HG03565 (cell line): Measurements from ENCODE around the gene FHOD3.

Source experiments
- ATAC-seq: cut with Tn5 transposase; IDR thresholded peaks from one replicate; pipeline ENCODE4 v1.9.1; 2021; ENCODE audit warnings: mild to moderate bottlenecking, moderate library complexity; ENCODE audit not compliant: unreplicated experiment

The FHOD3 gene

DNA sequence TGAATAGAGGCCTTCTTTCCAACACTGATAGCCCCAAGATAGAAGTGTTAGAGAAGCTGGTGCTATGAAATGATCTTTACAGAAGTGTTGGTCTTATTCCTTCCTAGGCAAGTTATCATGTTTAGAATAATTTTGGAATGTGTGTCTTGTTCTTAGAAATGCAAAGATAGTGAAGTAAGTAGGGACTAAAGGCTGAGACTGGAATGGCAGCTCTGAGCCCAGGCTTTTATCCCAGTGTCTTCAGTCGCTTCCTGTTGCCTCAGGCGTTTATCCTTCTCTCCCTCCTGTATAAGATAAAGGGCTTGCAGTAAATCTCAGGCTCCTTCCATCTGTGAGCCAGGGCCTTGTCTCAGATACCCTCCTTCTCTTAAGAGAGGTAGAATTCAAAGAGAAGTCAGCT lies 313.1 kb downstream of the FHOD3 start:
- ATAC-seq: no peak

DNA sequence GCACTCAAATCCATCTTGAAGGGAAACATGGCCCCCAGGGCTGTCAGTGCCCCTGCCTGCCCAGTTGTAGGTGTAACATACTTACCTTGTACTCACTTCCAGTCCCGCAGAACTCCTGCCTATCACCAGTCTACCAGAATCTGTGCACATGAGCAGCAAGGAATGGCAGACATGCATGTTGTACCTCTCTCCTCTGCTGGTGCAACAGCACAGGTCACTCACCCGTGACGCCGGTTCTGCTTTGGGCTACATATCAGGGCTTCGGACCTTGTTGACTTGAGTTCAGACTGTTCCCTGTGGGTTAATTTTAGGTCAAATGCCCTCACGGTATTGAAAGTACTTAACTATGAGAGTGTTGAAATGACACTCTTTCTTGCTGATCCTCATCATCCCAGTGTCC lies 315.6 kb downstream of the FHOD3 start:
- no peak for ATAC-seq

DNA sequence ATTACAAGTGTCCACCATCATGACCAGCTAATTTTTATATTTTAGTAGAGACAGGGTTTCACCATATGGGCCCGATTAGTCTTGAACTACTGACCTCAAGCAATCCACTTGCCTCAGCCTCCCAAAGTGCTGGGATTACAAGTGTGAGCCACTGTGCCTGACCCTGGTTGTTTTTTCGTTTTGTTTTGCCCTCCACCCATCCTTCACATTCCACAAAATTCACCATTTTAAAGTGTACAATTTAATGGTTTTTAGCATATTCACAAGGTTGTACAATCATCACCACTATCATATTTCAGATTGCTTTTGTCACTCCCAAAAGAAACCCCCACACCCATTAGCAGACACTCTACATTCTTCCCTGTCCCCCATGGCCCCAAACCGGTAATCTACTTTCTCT lies 316.3 kb downstream of the FHOD3 start:
- no peak for ATAC-seq

GRCh38 chr18:36620788-36621187 lies 323.3 kb downstream of the FHOD3 start:
- ATAC-seq: no peak

GRCh38 chr18:36622610-36623009 lies 325.1 kb downstream of the FHOD3 start:
- no peak for ATAC-seq

DNA sequence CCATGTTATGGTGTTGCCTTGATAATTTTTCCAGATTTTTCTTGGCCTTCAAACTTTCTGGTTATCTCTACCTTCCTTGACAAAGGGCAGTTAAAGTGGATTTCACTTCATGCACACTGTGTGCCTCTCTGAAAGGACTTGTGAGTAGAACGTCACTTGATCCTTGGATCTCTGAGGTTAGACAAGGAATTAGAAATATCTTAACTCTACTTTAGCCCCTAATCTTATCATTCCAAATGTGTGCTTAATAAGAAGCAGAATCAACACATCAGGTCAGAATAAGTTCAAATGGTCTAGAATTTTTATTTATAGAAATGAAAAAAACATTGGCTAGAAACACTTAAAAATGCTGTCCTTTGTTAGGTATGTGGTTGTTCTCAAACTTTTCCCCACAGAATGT lies 325.6 kb downstream of the FHOD3 start:
- ATAC-seq: no peak

GRCh38 chr18:36623681-36624190 lies 326.2 kb downstream of the FHOD3 start:
- no peak for ATAC-seq

- ATAC-seq: no peak
Observed at GRCh38 chr18:36624451-36625167, 327.1 kb downstream of the FHOD3 start.

DNA sequence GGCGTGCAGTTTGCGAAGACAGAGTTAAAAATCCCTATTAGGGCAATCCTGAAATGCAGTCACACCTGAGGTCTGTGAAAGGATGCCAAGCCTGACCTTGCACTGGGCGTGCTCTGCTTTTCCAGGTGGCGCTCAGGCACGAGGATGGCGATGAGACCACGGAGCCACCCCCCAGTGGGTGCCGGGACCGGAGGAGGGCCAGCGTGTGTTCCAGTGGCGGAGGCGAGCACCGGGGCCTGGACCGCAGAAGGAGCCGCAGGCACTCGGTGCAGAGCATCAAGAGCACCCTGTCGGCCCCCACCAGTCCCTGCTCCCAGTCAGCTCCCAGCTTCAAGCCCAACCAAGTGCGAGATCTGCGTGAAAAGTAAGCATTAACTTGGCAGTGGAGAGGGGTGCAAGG lies 327.9 kb downstream of the FHOD3 start:
- ATAC-seq: no peak

GRCh38 chr18:36627637-36628036 lies 330.1 kb downstream of the FHOD3 start:
- ATAC-seq: no peak

DNA sequence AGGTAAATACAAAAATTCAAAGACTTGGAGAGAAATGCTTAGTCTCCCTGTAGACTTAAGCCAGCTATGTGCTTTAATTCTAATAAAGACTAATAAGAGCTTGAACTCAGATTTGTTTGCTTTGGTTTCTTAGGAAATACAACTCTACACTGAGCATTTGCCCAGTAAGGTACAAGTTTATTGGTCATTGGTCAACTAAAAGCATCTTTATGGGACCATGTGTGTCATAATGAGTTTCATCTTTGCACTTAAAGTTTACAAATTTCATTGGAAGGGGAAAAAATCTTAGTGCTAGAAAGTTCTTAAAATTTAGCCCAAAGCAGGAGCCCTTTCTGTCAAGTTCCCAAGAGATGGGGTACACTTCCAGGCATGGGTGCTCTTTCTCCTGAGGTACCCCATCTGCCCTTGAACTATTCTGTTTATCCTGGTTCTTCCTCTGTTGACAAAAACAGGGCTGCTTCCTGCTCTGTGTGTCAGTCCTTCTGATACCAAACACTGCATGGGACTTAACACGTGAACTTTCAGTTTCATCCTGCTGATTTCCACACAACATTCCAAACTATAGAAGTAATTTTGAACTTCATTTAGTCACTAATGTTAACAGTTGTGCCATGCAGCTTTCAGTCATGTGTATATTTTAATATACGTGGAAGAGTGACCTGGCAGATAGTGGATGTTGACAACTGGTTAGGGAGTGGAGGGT lies 331.1 kb downstream of the FHOD3 start:
- no peak for ATAC-seq

- no peak for ATAC-seq
Observed at GRCh38 chr18:36629138-36629530, 331.6 kb downstream of the FHOD3 start.

DNA sequence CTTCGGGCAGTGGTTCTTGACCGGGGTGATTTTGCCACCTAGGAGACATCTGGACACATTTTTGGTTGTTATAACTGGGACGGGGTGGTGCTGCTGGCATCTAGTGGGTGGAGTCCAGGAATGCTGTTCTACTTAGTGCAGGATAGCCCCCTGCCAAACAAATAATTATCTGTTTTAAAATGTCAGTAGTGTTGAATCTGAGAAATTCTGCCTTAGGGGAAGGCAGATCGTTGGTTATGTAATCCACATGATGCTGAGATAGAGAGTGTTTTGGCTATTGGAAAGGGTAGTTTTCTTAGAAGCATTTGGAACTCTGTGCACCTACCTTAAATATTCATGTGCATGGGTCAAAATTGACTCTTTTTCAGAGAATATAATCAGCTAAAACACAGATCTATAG lies 332.3 kb downstream of the FHOD3 start:
- ATAC-seq: no peak

GRCh38 chr18:36630917-36631316 lies 333.4 kb downstream of the FHOD3 start:
- ATAC-seq: no peak

DNA sequence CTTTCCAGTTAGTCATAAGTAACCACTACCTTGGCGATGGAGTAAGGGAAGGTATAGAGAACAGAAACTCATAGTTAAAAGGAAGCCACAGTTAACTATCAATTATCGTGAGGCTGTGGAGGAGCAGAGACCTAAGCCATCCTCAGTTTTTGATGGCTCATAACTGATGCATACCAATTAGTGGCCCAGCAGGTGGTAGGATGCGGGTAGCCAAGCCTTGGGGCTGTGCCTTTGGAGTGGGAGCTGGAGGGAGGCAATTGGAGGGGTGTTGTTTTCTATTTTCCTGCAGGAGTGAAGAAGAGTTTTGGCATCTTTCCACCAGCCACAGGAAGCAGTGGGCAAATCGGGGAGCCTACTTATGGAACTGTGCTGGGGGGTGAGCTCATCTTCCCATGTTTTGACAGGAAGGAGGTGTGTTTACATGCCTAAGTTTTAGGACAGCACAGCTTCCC lies 336.5 kb downstream of the FHOD3 start:
- ATAC-seq: peak; percentile 21

- ATAC-seq: no peak
Observed at GRCh38 chr18:36634573-36635216, 337.2 kb downstream of the FHOD3 start.

- peak; percentile 25 for ATAC-seq
Observed at GRCh38 chr18:36635414-36636096, 338.0 kb downstream of the FHOD3 start.

- ATAC-seq: peak; percentile 25
Observed at GRCh38 chr18:36636237-36636817, 338.8 kb downstream of the FHOD3 start.

GRCh38 chr18:36638224-36638623 lies 340.7 kb downstream of the FHOD3 start:
- peak; percentile 93 for ATAC-seq

DNA sequence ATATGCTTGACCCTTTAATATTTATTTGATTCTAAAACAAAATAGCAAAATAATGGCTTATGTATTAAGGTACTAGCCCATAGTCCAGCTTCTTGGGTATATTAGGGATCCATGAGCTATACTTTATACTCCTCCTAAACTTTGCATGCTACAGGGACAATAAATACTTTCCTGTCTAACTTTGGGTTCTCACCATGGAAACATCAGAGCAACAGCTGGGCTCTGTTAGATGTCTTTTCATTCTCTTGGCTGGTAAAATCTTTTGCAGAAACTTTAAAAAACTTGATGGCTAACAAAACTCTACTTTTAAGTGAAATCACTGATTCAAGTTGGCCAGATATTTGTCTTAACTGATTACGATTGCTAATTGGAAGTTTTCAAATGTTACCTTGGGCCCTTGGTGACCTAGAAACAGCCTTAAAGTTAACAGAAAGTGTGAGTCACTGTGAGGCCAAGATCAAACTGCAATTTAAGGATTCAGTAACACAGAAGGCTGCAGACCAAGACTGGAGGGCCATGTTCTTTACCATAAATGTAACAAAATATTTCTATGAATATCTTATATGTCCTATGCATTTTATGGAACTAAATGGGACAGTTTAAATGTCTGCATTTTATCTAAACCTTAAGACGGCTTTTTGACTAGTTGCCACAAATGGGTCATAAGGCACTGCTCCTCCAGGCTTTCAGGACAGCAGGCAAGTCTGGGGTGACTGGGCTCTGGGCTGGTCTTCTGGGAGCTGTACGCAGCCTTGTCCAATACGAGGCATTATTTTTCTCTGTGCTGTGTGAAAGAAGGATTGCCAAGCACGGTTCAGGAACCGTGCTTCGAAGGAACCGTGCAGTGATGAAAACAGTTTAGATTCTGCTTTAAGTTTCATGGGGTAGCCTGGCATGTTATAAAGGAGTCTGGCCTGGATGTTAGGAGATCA lies 342.8 kb downstream of the FHOD3 start:
- no peak for ATAC-seq
